Measurements from ENCODE around the gene ENKD1.
"Not testable (repeated sequence)": the region's sequence is repeated elsewhere in the genome, so short reads cannot be mapped to it uniquely, and the experiment has no call there.

ENKD1 gene

GRCh38 chr16:67666559-67667452, at the start of gene ENKD1, which contains the start of gene C16orf86:
Gene ENKD1, minus strand, starts transcription at chr16:67666750. Its CDS starts 308 bp downstream, at chr16:67666442.
Gene C16orf86, plus strand, starts transcription at chr16:67666814. Its CDS starts 157 bp downstream, at chr16:67666971.
- DNase-seq: peak; percentile 81 to 85

- no peak for DNase-seq
Observed at GRCh38 chr16:67716097-67716496, 49.5 kb upstream of the ENKD1 start.

- no peak for DNase-seq
Observed at GRCh38 chr16:67714522-67714921, 48.0 kb upstream of the ENKD1 start.

- DNase-seq: no peak
Observed at GRCh38 chr16:67713647-67714273, 47.2 kb upstream of the ENKD1 start.

GRCh38 chr16:67710607-67711006, 44.1 kb upstream of the ENKD1 start:
- no peak for DNase-seq

- no peak for DNase-seq
Observed at GRCh38 chr16:67709050-67709449, 42.5 kb upstream of the ENKD1 start.

GRCh38 chr16:67708368-67708771, 41.8 kb upstream of the ENKD1 start:
- no peak for DNase-seq

- DNase-seq: no peak
Observed at GRCh38 chr16:67707790-67708189, 41.2 kb upstream of the ENKD1 start.

GRCh38 chr16:67707210-67707609, 40.7 kb upstream of the ENKD1 start:
- DNase-seq: no peak

- DNase-seq: no peak
Observed at GRCh38 chr16:67704110-67704509, 37.6 kb upstream of the ENKD1 start.

- no peak for DNase-seq
Observed at GRCh38 chr16:67703626-67704025, 37.1 kb upstream of the ENKD1 start.

- DNase-seq: no peak
Observed at GRCh38 chr16:67702130-67702529, 35.6 kb upstream of the ENKD1 start.

- DNase-seq: no peak
Observed at GRCh38 chr16:67701420-67701819, 34.9 kb upstream of the ENKD1 start.

GRCh38 chr16:67699265-67699664, 32.7 kb upstream of the ENKD1 start:
- DNase-seq: no peak

GRCh38 chr16:67697422-67698185, 31.1 kb upstream of the ENKD1 start:
- no peak for DNase-seq

- DNase-seq: no peak
Observed at GRCh38 chr16:67694611-67695010, 28.1 kb upstream of the ENKD1 start.

GRCh38 chr16:67693517-67694285, 27.2 kb upstream of the ENKD1 start:
- not testable (repeated sequence) for DNase-seq

- no peak for DNase-seq
Observed at GRCh38 chr16:67685388-67686112, 19.0 kb upstream of the ENKD1 start.

- DNase-seq: no peak
Observed at GRCh38 chr16:67683767-67684166, 17.2 kb upstream of the ENKD1 start.

- no peak for DNase-seq
Observed at GRCh38 chr16:67679935-67680897, 13.7 kb upstream of the ENKD1 start.

Measured in activated T-cell treated with anti-CD3 and anti-CD28 coated beads, Interleukin-2, amount 50 U/mL, for 48 hours (primary cell).